Colonic mucosa (tissue), 4 donors: ENCODE results near the gene TMEM232. TPM values are rescaled to one million over a fixed set of nuclear protein-coding genes. Genes with fewer than 3 reads are reported as not detected.

Source experiments
- DNase-seq: peaks from one replicate; pipeline ENCODE4 v3.0.0-alpha.2; 2020
- H3K27ac ChIP-seq: fragments of 200-600 bp; one replicate; pipeline ENCODE4 v1.8.0; 2021
- H3K27me3 ChIP-seq: fragments of 200-600 bp; one replicate; pipeline ENCODE4 v1.8.0; 2021
- H3K36me3 ChIP-seq: fragments of 200-600 bp; one replicate; pipeline ENCODE4 v1.8.0; 2021
- H3K4me1 ChIP-seq: fragments of 200-600 bp; one replicate; pipeline ENCODE4 v1.8.0; 2021; ENCODE audit warnings: mild to moderate bottlenecking
- H3K4me3 ChIP-seq: fragments of 200-600 bp; one replicate; pipeline ENCODE4 v1.8.0; 2021
- H3K9ac ChIP-seq, 2 donors: one replicate each; pipeline ENCODE4 v1.7.0; 2013; ENCODE audit warnings: control low read depth in 2 of 2, low read depth in 2 of 2, low read length in 2 of 2
- H3K9me3 ChIP-seq: fragments of 200-600 bp; one replicate; pipeline ENCODE4 v1.8.0; 2021
- CTCF ChIP-seq: fragments of 200-600 bp; IDR thresholded peaks from one replicate; pipeline ENCODE4 v1.8.0; 2022; ENCODE audit warnings: antibody characterized with exemption, mild to moderate bottlenecking
- intact Hi-C: fragments of 100-400 bp; cut with DNase I; formaldehyde crosslinking; loops from one replicate; pipeline ENCODE4 v1.14.1; 2022
- total RNA-seq, 2 donors: library from RNA; stranded (reverse); fragmentation: NEBNext Ultra II Directional in 1 of 2; extraction: Animal tissue kit (Norgen Biotek cat#: 25700) in 1 of 2; gene quantifications; one replicate each; pipeline ENCODE4 v1.2.1, GENCODE V29; 2021
- donor health status: healthy.
- donor health status: DM: no; HTN: no; CAD: no.
- donor health status: DM: no; HTN: no; CAD: no.

Gene TMEM232
- total RNA-seq, 2 donors from 2014 or later = 1.8 to 2.1 TPM

GRCh38 chr5:110398951-110399350 is 327.5 kb downstream of the TMEM232 start:
- DNase-seq = no peak
- no peaks in the 10 kb centered on the region for H3K36me3 ChIP-seq
- no peak overlapping the region for H3K9ac ChIP-seq
- intact Hi-C loops = no loop called here
- no peak overlapping the region for H3K27ac ChIP-seq
- no peak for TF ChIP-seq CTCF
- H3K4me3 ChIP-seq = no peak overlapping the region
- H3K9me3 ChIP-seq = no peaks in the 10 kb centered on the region
- H3K27me3 ChIP-seq = no peaks in the 10 kb centered on the region
- H3K4me1 ChIP-seq = no peaks in the 10 kb centered on the region

- intact Hi-C loops = no loop called here
- H3K9ac ChIP-seq = no peak overlapping the region
- H3K4me1 ChIP-seq = no peaks in the 10 kb centered on the region
- H3K36me3 ChIP-seq = no peaks in the 10 kb centered on the region
- TF ChIP-seq CTCF = no peak
- no peak for DNase-seq
- H3K4me3 ChIP-seq = no peak overlapping the region
- no peaks in the 10 kb centered on the region for H3K9me3 ChIP-seq
- no peak overlapping the region for H3K27ac ChIP-seq
- H3K27me3 ChIP-seq = no peaks in the 10 kb centered on the region
Measured at GRCh38 chr5:110397281-110397680, 329.2 kb downstream of the TMEM232 start.

DNA sequence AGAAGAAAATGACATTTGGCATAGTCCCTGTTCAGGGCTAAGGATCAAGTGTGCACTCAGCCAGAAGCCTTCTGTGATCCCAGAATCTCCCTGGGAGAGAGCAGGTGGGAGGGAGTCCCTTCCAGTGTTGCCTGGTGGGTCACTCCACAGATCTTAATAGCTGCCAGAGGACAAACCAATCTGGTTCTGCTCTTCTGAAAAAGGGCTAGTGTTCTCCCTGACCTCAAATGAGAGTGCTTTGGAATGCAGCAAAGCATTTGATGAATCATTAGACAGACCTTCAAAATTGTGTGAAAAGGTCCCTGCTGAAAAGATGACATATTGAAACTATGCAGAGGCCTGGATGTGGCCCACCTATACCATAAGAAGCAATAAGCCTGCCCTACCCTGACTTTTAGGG is 339.7 kb downstream of the TMEM232 start:
- Histone ChIP-seq H3K36me3 (no peaks in the 10 kb centered on the region), H3K27me3 (no peaks in the 10 kb centered on the region), H3K9ac (no peak overlapping the region), H3K4me1 (no peaks in the 10 kb centered on the region), H3K27ac (no peak overlapping the region), H3K4me3 (no peak overlapping the region), H3K9me3 (no peaks in the 10 kb centered on the region)
- no peak for TF ChIP-seq CTCF
- no peak for DNase-seq
- intact Hi-C loops = no loop called here

DNA sequence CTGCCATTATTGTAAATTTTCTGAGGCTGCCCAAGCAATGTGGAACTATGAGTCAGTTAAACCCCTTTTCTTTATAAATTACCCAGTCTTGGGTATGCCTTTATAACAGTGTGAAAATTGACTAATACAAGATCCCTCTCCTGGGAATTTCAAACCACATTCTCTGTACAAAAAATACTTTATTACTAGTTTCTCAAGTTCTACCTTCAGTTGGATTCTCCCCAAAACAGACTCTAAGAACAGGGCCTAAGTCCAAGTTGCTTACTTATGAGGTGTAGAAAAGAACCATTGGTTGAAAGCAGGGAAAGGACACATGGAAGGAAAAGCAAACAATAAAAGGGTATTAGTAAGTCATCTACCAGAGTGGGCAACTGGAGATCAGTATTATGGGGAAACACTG is 343.2 kb downstream of the TMEM232 start:
- Histone ChIP-seq H3K4me3 (no peak overlapping the region), H3K36me3 (no peaks in the 10 kb centered on the region), H3K27ac (no peak overlapping the region), H3K9ac (no peak overlapping the region), H3K27me3 (no peaks in the 10 kb centered on the region), H3K4me1 (no peaks in the 10 kb centered on the region), H3K9me3 (no peaks in the 10 kb centered on the region)
- no peak for TF ChIP-seq CTCF
- intact Hi-C loops = no loop called here
- DNase-seq = no peak

- no peaks in the 10 kb centered on the region for H3K36me3 ChIP-seq
- no peaks in the 10 kb centered on the region for H3K4me1 ChIP-seq
- H3K27me3 ChIP-seq = no peaks in the 10 kb centered on the region
- DNase-seq = no peak
- intact Hi-C loops = no loop called here
- no peak overlapping the region for H3K9ac ChIP-seq
- no peak overlapping the region for H3K4me3 ChIP-seq
- no peak for TF ChIP-seq CTCF
- no peak overlapping the region for H3K27ac ChIP-seq
- H3K9me3 ChIP-seq = no peaks in the 10 kb centered on the region
Measured at GRCh38 chr5:110377943-110378342, 348.5 kb downstream of the TMEM232 start.

DNA sequence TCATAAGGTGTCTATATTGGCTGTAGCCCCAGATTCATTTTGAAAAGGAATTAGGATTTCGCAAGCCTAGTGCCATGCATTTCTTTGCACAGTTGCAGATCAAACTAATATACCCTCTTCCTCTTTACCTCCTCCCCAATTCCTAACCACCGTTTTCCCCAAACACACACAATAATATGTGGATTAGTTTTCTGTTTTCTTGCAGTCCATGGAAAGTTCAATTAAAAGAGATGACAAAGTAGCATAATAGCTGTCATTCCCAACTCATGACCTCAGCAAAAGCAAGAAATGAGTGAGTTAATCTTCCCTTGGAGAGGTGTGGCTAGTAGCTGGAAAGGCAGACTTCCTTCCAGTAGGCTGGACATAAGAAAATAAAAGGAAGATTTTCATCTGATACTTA is 349.1 kb downstream of the TMEM232 start:
- Histone ChIP-seq H3K9me3 (no peaks in the 10 kb centered on the region), H3K9ac (no peak overlapping the region), H3K27ac (no peak overlapping the region), H3K4me3 (no peak overlapping the region), H3K27me3 (no peaks in the 10 kb centered on the region), H3K4me1 (no peaks in the 10 kb centered on the region), H3K36me3 (no peaks in the 10 kb centered on the region)
- no peak for TF ChIP-seq CTCF
- no peak for DNase-seq
- intact Hi-C loops = no loop called here
